AG10803 (cell line): ENCODE results near the gene COL15A1.

ENCODE experiments used
- DNase-seq: peaks from one replicate; pipeline ENCODE4 v3.0.0; 2010; ENCODE audit warnings: low read depth
- H3K4me3 ChIP-seq: 2 replicates; pipeline ENCODE4 v1.5.1; 2011; ENCODE audit warnings: mild to moderate bottlenecking, low read length, control low read depth
- CTCF ChIP-seq: conservative IDR thresholded peaks from 2 replicates; pipeline ENCODE4 v1.5.1; 2011; ENCODE audit warnings: mild to moderate bottlenecking, low read length, control low read depth, inconsistent platforms

The COL15A1 gene

GRCh38 chr9:99019510-99020331 lies 76.0 kb downstream of the COL15A1 start:
- TF ChIP-seq CTCF = no peak
- no peak overlapping the region for H3K4me3 ChIP-seq
- peak; percentile 98 for DNase-seq

GRCh38 chr9:99020786-99021436 lies 77.2 kb downstream of the COL15A1 start:
- no peak for DNase-seq
- no peak overlapping the region for H3K4me3 ChIP-seq
- no peak for TF ChIP-seq CTCF

- TF ChIP-seq CTCF = no peak
- H3K4me3 ChIP-seq = no peak overlapping the region
- no peak for DNase-seq
Observed at GRCh38 chr9:99021512-99021911, 77.8 kb downstream of the COL15A1 start.

- no peak overlapping the region for H3K4me3 ChIP-seq
- no peak for DNase-seq
- TF ChIP-seq CTCF = no peak
Observed at GRCh38 chr9:99023231-99023630, 79.5 kb downstream of the COL15A1 start.

GRCh38 chr9:99023831-99024230 lies 80.1 kb downstream of the COL15A1 start:
- no peak overlapping the region for H3K4me3 ChIP-seq
- no peak for TF ChIP-seq CTCF
- DNase-seq = peak; percentile 64

- no peak for TF ChIP-seq CTCF
- H3K4me3 ChIP-seq = no peak overlapping the region
- DNase-seq = no peak
Observed at GRCh38 chr9:99024959-99025358, 81.3 kb downstream of the COL15A1 start.

- no peak for DNase-seq
- TF ChIP-seq CTCF = no peak
- no peak overlapping the region for H3K4me3 ChIP-seq
Observed at GRCh38 chr9:99025616-99026270, 82.0 kb downstream of the COL15A1 start.
